Esophagus (tissue), 2 donors: Measurements from ENCODE around the gene E2F1. TPM values are rescaled to one million over a fixed set of nuclear protein-coding genes. Genes with fewer than 3 reads are reported as not detected.

Experiments
- H3K27ac ChIP-seq, 2 donors: one replicate each; pipeline ENCODE4 v1.5.1; 2013; ENCODE audit warnings: low read depth in 2 of 2, mild to moderate bottlenecking in 2 of 2, inconsistent platforms in 1 of 2, low read length in 1 of 2, moderate library complexity in 1 of 2
- H3K27me3 ChIP-seq, 2 donors: one replicate each; pipeline ENCODE4 v1.6.1; 2013; ENCODE audit warnings: low read length in 2 of 2, control low read depth in 1 of 2, mild to moderate bottlenecking in 1 of 2; ENCODE audit not compliant: insufficient read depth in 2 of 2, control insufficient read depth in 1 of 2
- H3K36me3 ChIP-seq, 2 donors: one replicate each; pipeline ENCODE4 v1.6.1; 2013; ENCODE audit warnings: low read length in 1 of 2; ENCODE audit not compliant: control insufficient read depth in 2 of 2, insufficient read depth in 2 of 2
- H3K4me1 ChIP-seq, 2 donors: one replicate each; pipeline ENCODE4 v1.6.1; 2013; ENCODE audit warnings: low read length in 1 of 2; ENCODE audit not compliant: control insufficient read depth in 2 of 2, insufficient read depth in 2 of 2
- H3K4me3 ChIP-seq, 2 donors: one replicate each; pipeline ENCODE4 v1.5.1; 2013; ENCODE audit warnings: low read length in 2 of 2, mild to moderate bottlenecking in 2 of 2, low read depth in 1 of 2, moderate library complexity in 1 of 2
- H3K9me3 ChIP-seq, 2 donors: one replicate each; pipeline ENCODE4 v1.6.1; 2013; ENCODE audit warnings: mild to moderate bottlenecking in 2 of 2, low read depth in 1 of 2, low read length in 1 of 2, moderate library complexity in 1 of 2; ENCODE audit not compliant: control insufficient read depth in 2 of 2, insufficient read depth in 1 of 2
- WGBS, 2 donors: extraction: QIAGEN DNeasy Blood & Tissue Kit; methylation state at CpG; one replicate each; pipeline ENCODE4 v1.1.7; 2013; 5-methylcytosine and 5-hydroxymethylcytosine counted together
- polyA plus RNA-seq, 2 donors: library from polyadenylated mRNA; stranded (reverse); fragments of 200-250 nt; gene quantifications; one replicate each; pipeline ENCODE4 v1.2.3, GENCODE V29; 2013
- donor health status: healthy with polysubstance abuse.
- donor health status: Bipolar disorder and iron deficiency.

E2F1 gene
- polyA plus RNA-seq, 2 donors = 6.4 to 6.7 TPM

DNA sequence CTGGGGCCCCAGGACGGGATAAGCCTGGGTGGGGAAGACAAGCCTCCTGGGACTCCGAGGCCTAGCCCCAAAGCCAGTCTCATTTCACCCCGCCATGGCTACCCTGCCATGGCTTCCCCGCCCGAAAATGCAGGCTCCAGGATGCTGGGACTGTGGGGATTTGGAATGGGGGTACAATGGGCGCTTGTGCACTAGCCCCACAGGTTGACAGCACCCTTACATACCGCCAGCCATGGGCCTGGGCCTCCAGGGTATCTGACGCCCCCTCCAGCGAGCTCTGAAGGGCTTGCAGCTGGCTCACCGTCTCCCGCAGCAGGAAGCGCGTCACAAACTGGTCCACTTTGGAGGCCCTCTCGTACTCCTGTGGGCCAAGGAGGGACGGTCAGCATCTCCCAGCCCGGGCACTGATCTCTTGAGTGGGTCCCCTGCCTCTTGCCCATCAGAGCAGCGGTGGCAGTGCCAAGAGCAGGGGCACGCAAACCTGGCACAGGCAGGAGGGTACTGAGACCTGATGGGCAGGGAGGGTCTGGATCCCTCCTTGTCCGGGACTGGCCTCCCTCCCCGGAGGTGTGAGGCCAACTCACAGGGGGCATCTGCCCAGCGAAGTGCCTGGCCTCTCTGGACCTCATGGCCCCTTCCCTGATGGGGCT, 26.0 kb downstream of the E2F1 start:
- H3K36me3 ChIP-seq = peaks cover 4 to 15% of the 10 kb centered on the region in 2 donors
- WGBS, 2 donors = 91 to 92% methylated on average over 21 of the region's 21 CpGs
- no peaks in the 10 kb centered on the region for H3K9me3 ChIP-seq
- H3K4me1 ChIP-seq = peaks cover 2 to 14% of the 10 kb centered on the region in 2 donors
- no peak overlapping the region for H3K27ac ChIP-seq
- no peak overlapping the region for H3K4me3 ChIP-seq
- no peaks in the 10 kb centered on the region for H3K27me3 ChIP-seq

- Histone ChIP-seq H3K4me3 (no peak overlapping the region), H3K4me1 (peaks cover 1 to 16% of the 10 kb centered on the region in 2 donors), H3K27me3 (no peaks in the 10 kb centered on the region), H3K27ac (no peak overlapping the region), H3K9me3 (no peaks in the 10 kb centered on the region), H3K36me3 (peaks cover 4 to 15% of the 10 kb centered on the region in 2 donors)
- 95 to 96% methylated on average over 32 of the region's 32 CpGs for WGBS, 2 donors
These were observed 26.7 kb downstream of the E2F1 start for GRCh38 chr20:33659341-33660034.

DNA sequence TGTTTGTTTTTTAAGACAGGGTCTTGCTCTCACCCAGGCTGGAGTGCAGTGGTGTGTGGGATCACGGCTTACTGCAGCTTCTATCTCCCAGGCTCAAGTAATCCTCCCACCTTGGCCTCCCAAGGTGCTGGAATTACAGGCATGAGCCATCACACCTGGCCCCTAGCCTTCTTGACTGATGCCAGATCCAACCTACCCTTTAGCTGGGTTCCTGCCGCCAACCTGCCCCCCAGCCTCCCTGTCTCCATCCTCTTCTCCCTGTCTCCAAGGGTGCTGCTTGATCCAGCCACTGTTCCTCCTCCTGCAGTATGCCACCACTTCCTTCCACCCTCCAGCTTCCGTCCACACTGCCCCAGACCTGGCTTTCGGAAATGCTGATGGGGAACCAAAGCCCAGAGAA, 27.3 kb downstream of the E2F1 start:
- H3K27me3 ChIP-seq = no peaks in the 10 kb centered on the region
- no peak overlapping the region for H3K4me3 ChIP-seq
- WGBS, 2 donors = 92 to 96% methylated on average over 4 of the region's 4 CpGs
- no peak overlapping the region for H3K27ac ChIP-seq
- peaks cover 0 to 17% of the 10 kb centered on the region in 2 donors for H3K4me1 ChIP-seq
- H3K36me3 ChIP-seq = peaks cover 4 to 15% of the 10 kb centered on the region in 2 donors
- no peaks in the 10 kb centered on the region for H3K9me3 ChIP-seq

DNA sequence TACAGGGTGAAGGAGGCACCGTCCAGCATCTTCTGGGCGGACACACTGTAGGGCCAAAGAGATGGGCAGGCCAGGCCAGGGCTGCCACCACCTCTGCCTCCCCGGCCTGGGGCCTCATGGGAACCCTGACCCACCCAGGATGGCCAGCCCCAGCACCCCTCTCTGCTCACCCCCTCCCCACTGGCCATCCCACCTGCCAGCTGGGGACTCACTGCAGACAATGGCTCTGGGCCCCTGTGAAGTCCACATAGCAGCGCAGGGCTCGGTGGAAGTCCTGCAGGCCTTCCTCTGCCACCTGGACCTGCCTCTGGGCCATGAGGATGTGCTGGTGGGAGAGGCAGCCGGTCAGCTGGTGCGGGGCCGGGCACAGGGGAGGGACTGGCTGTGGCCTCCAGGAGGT, 27.7 kb downstream of the E2F1 start:
- H3K9me3 ChIP-seq = no peaks in the 10 kb centered on the region
- H3K4me3 ChIP-seq = no peak overlapping the region
- H3K36me3 ChIP-seq = peaks cover 4 to 15% of the 10 kb centered on the region in 2 donors
- H3K4me1 ChIP-seq = peaks cover 1 to 19% of the 10 kb centered on the region in 2 donors
- no peak overlapping the region for H3K27ac ChIP-seq
- no peaks in the 10 kb centered on the region for H3K27me3 ChIP-seq
- 93 to 95% methylated on average over 8 of the region's 8 CpGs for WGBS, 2 donors

DNA sequence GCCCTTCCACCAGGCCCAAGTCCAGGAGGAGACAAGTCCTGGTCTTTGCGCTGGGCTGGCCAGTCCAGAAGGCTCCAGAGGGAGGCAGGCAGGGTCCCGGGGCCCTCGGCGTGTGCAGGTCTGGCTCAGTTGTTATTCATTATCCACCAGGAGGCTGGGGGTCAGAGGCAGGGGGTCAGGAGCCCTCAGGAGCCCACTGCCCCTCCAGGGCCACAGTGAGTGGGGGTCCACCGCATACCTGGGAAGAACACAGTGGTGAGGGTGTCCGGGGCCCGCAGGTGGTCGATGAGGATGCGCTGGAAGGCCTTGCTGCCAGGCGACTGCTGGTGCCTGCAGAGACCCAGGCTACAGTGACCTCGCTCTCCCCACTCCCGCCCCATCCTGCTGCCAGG, 28.5 kb downstream of the E2F1 start:
- WGBS, 2 donors = 93 to 96% methylated on average over 12 of the region's 12 CpGs
- H3K4me3 ChIP-seq = no peak overlapping the region
- no peak overlapping the region for H3K27ac ChIP-seq
- H3K36me3 ChIP-seq = peaks cover 4 to 15% of the 10 kb centered on the region in 2 donors
- peaks cover 6 to 18% of the 10 kb centered on the region in 2 donors for H3K4me1 ChIP-seq
- no peaks in the 10 kb centered on the region for H3K27me3 ChIP-seq
- no peaks in the 10 kb centered on the region for H3K9me3 ChIP-seq

DNA sequence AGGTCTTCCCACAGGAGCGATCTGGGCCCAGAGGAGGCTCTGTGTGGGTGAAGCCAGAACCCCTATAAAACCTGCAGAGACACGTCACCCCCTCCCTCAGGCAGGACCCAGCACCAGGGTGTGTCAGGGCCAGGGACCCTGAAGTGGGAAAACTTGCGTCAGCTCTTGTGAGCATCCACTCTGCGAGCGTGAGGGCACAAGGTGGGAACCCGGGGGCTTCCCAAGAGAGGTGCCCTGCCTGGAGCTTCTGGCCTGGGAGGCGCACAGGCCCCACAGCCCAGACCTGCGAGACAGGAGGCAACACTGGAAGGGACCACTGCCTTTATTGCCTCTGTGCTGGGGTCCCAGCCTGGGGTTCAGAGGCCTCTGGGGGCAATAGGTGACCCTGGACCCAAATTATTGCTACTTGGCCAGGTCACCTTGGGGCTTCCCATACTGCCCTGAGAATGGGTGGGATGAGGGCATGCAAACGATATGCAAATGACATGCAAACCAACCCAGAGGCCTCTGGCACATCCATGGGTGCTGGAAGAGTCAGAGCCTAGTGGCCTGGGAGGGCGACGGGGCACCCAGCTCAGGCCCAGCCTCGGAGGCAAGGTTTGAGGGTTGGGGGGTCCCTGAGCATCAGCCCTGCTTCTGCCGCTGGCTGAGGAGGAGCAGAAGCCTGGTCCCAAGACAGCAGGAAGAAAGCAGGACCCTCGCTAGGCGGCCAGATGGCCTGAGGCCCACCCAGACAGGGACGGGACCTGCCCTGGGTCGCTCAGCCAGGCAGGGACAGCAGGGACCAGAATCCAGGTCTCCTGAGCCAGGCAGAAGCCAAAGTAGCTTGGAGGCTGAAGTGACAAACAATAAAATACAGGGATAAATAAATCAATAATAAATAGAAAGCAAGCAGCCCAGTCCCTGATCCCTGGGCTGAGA, 29.1 kb downstream of the E2F1 start:
- Histone ChIP-seq H3K27ac (no peak overlapping the region), H3K9me3 (no peaks in the 10 kb centered on the region), H3K36me3 (peaks cover 4 to 15% of the 10 kb centered on the region in 2 donors), H3K27me3 (no peaks in the 10 kb centered on the region), H3K4me1 (peaks cover 6 to 18% of the 10 kb centered on the region in 2 donors), H3K4me3 (no peak overlapping the region)
- WGBS, 2 donors = 94 to 96% methylated on average over 17 of the region's 17 CpGs

- Histone ChIP-seq H3K27me3 (no peaks in the 10 kb centered on the region), H3K27ac (no peak overlapping the region), H3K36me3 (peaks cover 4 to 15% of the 10 kb centered on the region in 2 donors), H3K9me3 (no peaks in the 10 kb centered on the region), H3K4me3 (no peak overlapping the region), H3K4me1 (peaks cover 6 to 20% of the 10 kb centered on the region in 2 donors)
- WGBS, 2 donors = 91 to 93% methylated on average over 10 of the region's 10 CpGs
These were observed 30.0 kb downstream of the E2F1 start for GRCh38 chr20:33656010-33656782.

GRCh38 chr20:33655164-33655563, 31.0 kb downstream of the E2F1 start:
- Histone ChIP-seq H3K27ac (peak overlapping the region in 1 of 2 donors; percentile 37), H3K36me3 (peaks cover 4 to 15% of the 10 kb centered on the region in 2 donors), H3K4me3 (no peak overlapping the region), H3K4me1 (peaks cover 8 to 25% of the 10 kb centered on the region in 2 donors), H3K9me3 (no peaks in the 10 kb centered on the region), H3K27me3 (no peaks in the 10 kb centered on the region)
- 48 to 53% methylated on average over 4 of the region's 4 CpGs for WGBS, 2 donors

DNA sequence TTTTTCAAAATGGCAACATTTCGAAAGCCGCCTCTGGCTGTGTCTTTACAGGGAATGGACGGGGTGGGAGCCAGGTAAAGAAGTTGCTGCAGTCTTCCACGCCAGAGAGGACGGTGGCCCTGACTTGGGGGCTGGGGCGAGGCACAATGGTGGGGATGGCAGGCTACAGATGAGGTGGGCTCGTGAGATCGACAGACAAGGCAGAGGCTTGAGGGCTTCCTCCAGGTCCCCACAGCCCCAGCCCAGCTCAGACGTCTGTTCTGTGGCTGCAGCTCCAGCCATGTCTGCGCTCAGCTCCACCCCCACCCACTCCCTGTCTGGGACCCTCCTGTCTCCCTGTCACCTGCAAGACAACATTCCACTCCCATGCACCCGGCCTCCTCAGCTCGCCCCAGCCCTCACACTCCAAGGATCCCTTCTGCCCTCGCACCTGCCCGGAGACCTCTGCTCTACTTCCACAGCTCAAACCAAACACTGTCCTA, 31.5 kb downstream of the E2F1 start:
- H3K27ac ChIP-seq = peak overlapping the region in 1 of 2 donors; percentile 37
- H3K36me3 ChIP-seq = peaks cover 4 to 11% of the 10 kb centered on the region in 2 donors
- no peaks in the 10 kb centered on the region for H3K9me3 ChIP-seq
- no peak overlapping the region for H3K4me3 ChIP-seq
- peaks cover 11 to 28% of the 10 kb centered on the region in 2 donors for H3K4me1 ChIP-seq
- no peaks in the 10 kb centered on the region for H3K27me3 ChIP-seq
- WGBS, 2 donors = 58 to 61% methylated on average over 13 to 14 of the region's 14 CpGs
